GM19239 (cell line): ENCODE measurements around the gene GDF15.

Experiments
- DNase-seq: peaks from one replicate; pipeline ENCODE4 v3.0.0; 2011; ENCODE audit warnings: low spot score; ENCODE audit not compliant: insufficient read length
- FAIRE-seq: peaks from 2 replicates; lab custom pipeline; 2011; peaks lifted over from hg19 to GRCh38; lab: Jason Lieb, UNC

GDF15 gene

GRCh38 chr19:18428173-18428786, 42.3 kb downstream of the GDF15 start:
- DNase-seq (no peak), FAIRE-seq (no peak)

DNA sequence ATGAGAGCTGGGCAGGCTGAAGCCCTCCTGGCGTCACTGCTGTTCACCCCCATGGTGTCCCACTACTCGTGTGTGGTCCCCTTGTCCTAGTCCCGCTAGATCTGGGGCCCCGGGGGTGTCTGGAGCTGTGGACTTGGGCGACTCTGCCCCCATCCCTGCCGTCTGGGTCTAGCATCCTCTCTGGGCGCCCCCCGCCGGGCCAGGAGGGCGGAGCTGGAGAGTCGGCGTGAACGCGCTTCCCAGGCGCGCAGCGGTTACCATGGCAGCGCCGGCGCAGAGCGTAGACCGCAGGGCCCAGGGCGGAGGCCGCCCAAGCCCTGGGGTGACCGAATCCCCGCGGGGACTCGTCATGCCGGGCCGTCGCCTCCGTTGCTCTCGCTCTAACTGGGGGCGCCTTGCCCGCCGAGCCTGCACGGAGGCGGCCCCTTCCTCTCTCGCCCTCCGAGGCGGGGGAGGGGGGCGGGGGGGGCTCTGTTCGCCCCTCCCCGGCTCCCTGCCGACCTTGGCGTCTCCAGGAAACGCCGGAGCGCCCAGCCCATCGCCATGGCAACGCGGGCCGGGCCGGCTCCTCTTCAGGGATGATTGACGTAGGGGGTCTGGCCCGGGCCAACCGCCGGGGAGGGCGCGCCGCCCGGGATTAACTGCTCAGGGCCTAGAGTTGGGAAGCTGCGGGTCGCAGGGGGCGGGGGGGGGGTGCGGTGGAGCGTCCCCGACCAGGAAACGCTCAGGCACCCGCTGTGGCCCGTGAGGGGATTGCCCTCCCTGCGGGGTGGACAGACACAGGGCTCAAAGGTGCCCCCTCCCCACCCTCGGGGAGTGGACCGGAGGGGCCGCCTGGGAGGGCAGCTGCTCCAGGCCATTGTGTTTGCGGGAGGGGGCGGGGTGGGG, 43.1 kb downstream of the GDF15 start:
- peak; percentile 87 for FAIRE-seq
- peak; percentile 93 for DNase-seq

DNA sequence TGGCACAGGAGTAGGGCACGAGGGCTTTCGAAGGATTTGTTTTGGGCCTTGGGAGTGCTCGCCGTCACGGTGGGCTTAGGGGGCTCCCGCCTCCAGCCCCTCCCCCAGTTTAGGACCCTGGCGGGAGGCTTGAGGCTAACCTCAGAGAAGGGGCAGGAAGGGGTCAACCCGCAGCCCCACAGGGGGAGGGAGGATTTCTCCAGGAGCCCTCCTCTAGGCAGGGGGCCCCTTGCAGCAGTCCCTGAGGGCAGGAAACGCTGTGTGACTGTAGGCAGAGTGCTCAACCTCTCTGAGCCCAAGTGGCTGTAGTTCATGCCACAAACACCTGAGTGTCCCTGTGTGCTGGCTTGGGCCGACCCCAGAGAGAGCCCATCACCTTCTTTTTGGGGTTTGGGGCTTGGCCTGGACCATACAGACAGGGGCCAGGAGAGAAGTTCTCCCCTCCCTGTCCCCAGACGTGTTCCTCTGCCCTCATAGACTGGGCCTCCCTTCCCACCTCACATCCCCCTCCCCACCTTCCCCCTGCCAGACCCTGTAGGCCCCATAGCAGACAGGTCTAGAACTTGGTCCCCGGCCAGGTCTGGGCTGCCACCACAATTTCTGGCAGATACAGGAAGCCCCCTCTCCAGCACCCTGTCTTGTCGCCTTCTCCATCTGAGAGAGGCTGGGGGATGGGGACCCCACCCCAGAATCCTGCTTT, 43.9 kb downstream of the GDF15 start:
- peak; percentile 56 for FAIRE-seq

GRCh38 chr19:18430417-18431144, 44.6 kb downstream of the GDF15 start:
- DNase-seq = no peak
- no peak for FAIRE-seq

More for the DNA sequence above, 43.9 kb downstream of the GDF15 start:
- no peak for DNase-seq

- FAIRE-seq (no peak), DNase-seq (no peak)
Measured at GRCh38 chr19:18431351-18432197, 45.6 kb downstream of the GDF15 start.

DNA sequence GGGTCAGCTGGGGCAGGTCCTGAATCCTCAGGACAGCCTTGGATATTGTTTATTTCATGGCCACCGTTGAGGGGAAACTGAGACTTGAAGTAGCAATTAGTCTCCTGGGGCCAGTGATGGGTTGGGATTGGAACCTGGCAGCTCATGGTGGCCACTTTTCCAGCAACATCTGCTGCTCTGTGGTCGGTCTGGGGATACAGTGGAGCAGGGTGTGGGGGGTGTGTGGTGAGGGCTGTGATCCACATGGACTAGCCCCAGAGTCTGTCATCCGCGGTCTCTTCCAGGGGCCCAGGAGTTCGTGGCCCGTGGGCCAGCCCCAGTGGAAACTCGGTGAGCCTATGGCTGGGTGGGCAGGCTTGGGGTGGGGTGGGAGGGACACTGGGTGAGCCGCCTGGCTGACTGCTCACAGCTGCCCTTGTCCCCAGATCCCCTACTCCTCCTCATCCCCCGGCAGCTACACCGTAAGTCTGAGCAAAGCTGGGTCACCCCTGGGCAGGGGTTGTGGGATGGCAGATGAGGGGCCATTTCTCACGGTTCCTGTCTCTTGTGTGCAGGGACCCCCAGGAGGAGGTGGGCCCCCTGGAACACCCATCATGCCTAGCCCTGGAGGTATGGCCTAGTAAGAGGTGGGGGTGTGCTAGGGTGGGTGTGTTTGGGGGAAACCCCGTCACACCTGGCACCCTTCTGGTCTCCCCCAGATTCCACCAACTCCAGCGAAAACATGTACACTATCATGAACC, 46.5 kb downstream of the GDF15 start:
- no peak for FAIRE-seq

GRCh38 chr19:18433015-18433691, 47.2 kb downstream of the GDF15 start:
- DNase-seq (no peak), FAIRE-seq (peak; percentile 86)

More for the DNA sequence above, 46.5 kb downstream of the GDF15 start:
- no peak for DNase-seq

- DNase-seq = no peak
- peak; percentile 83 for FAIRE-seq
Measured at GRCh38 chr19:18433735-18434398, 47.9 kb downstream of the GDF15 start.

GRCh38 chr19:18434411-18435175, 48.6 kb downstream of the GDF15 start:
- FAIRE-seq (no peak), DNase-seq (no peak)

- no peak for DNase-seq
- FAIRE-seq = no peak
Measured at GRCh38 chr19:18435178-18435841, 49.4 kb downstream of the GDF15 start.

DNA sequence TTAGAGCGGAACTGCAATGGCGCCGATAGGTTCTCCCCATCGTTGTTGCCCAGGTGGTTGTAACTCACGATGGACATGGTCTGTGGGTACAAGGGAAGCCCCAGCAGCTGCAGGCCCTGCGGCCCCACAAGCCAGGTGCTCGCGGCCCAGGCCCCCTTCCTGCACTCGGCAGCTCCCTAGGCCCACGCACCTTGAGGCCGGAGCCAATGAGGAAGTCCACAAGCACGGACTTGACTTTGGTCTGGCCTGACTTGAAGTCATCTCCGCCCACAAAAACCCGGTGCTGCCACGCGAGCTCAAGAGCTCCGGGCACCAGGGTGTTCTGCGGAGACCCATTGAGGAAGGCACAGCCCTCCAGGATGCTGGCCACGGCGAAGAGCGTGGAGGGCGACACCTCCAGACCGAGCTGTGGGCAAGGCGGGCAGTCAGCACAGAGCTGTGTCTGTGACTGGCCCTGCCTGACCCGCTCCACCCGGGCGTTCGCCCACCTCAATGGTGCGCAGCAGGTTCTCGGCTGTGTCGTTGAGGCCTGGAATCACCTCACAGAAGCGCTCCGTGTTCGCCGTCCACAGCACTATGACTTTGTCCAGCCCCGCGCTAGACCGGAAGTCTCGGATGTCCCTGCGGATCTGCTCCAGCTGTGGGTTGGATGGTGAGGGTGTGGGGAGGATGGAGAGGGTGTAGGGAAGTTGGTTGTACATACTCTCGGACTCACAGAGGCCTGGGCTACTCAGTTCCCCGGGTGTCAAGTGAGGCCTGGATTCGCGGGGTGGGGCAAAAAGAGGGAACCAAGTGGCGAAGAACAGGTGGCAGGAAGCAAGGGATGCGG, 50.1 kb downstream of the GDF15 start:
- no peak for FAIRE-seq
- no peak for DNase-seq

- DNase-seq = peak; percentile 99
- FAIRE-seq = peak; percentile 74
Measured at GRCh38 chr19:18436671-18437490, 50.9 kb downstream of the GDF15 start.

DNA sequence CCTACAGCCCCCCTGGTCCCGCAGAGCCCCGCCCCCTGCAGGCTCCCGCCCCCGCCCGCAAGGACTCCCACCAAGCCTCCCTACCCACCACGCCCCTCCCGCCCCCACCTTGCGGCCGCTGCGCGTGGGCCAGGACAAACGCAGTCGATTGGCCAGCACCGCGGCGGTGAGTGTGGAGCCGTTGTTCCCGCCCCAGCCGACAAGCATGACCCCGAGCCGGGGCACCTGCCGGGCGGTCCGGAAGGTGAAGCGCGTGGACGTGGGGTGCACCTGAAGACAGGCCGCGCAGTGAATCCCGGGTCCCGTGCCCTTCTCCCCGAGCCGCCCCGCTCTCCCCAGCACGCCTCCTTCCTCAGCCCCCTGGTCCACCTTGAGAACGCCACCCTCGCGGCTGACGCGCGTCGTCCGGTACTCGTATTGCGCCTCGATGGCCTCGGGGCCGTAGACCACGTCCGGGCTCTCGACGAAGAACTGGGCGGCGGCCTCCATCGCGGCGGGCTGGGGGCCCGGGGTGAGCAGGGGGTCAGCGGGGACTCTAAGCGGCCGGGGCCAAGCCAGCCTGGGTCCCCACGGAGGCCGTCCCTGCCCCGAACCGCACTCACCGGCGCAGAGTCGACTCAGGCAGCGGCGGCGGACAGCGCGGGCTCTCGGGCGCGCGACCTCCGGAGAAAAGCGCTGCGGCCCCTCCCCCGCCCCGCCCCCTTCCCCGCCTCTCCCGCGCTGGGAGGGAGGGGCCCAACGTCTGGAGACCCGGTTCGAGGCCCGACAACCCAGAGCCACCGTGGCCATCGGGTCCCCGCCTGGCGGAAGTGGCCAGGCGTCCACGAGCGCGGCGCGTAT, 51.8 kb downstream of the GDF15 start, which contains the start of gene ISYNA1:
TSS of gene ISYNA1 (minus strand) at position 643 of the 840 bp plus-strand sequence. CDS start at position 489, 154 bp downstream.
- FAIRE-seq = no peak

More for the DNA sequence above, 51.8 kb downstream of the GDF15 start, which contains the start of gene ISYNA1:
- no peak for DNase-seq
